EL (cell line): ENCODE results near the gene SPRTN.
"Not testable (repeated sequence)": the region's sequence is repeated elsewhere in the genome, so short reads cannot be mapped to it uniquely, and the experiment has no call there.

Experiments used
- DNase-seq: peaks from one replicate; pipeline ENCODE4 v3.0.0-alpha.2; 2016

The SPRTN gene

GRCh38 chr1:231337043-231337471, 1.0 kb upstream of the SPRTN start:
- DNase-seq: peak; percentile 23

GRCh38 chr1:231337472-231338269, 422 bp upstream of the SPRTN start, which contains the start of gene EXOC8:
Gene EXOC8, minus strand, starts transcription at chr1:231337852. Its CDS starts 107 bp downstream, at chr1:231337745.
- DNase-seq: peak; percentile 97

- DNase-seq: no peak
Measured at GRCh38 chr1:231340328-231341013, 2.4 kb downstream of the SPRTN start.

GRCh38 chr1:231347961-231348360, 9.9 kb downstream of the SPRTN start:
- DNase-seq: no peak

- no peak for DNase-seq
Measured at GRCh38 chr1:231348442-231348841, 10.3 kb downstream of the SPRTN start.

GRCh38 chr1:231348856-231349255, 10.8 kb downstream of the SPRTN start:
- not testable (repeated sequence) for DNase-seq

GRCh38 chr1:231351816-231352215, 13.7 kb downstream of the SPRTN start:
- DNase-seq: no peak

GRCh38 chr1:231353086-231353485, 15.0 kb downstream of the SPRTN start:
- DNase-seq: no peak

GRCh38 chr1:231354330-231355020, 16.4 kb downstream of the SPRTN start:
- no peak for DNase-seq

- DNase-seq: no peak
Measured at GRCh38 chr1:231355171-231355570, 17.1 kb downstream of the SPRTN start.

GRCh38 chr1:231357187-231357772, 19.2 kb downstream of the SPRTN start:
- DNase-seq: no peak

- DNase-seq: peak; percentile 66
Measured at GRCh38 chr1:231357831-231358354, 19.8 kb downstream of the SPRTN start.

GRCh38 chr1:231359113-231359512, 21.0 kb downstream of the SPRTN start:
- peak; percentile 86 for DNase-seq

GRCh38 chr1:231362325-231362724, 24.2 kb downstream of the SPRTN start:
- DNase-seq: no peak

- DNase-seq: no peak
Measured at GRCh38 chr1:231363624-231364023, 25.5 kb downstream of the SPRTN start.

GRCh38 chr1:231364192-231364591, 26.1 kb downstream of the SPRTN start:
- DNase-seq: no peak

GRCh38 chr1:231369282-231369681, 31.2 kb downstream of the SPRTN start:
- DNase-seq: no peak

GRCh38 chr1:231372501-231372900, 34.4 kb downstream of the SPRTN start:
- no peak for DNase-seq

GRCh38 chr1:231374394-231374793, 36.3 kb downstream of the SPRTN start:
- no peak for DNase-seq

- peak; percentile 42 for DNase-seq
Measured at GRCh38 chr1:231376101-231376500, 38.0 kb downstream of the SPRTN start.

- no peak for DNase-seq
Measured at GRCh38 chr1:231376875-231377549, 38.9 kb downstream of the SPRTN start.

- no peak for DNase-seq
Measured at GRCh38 chr1:231381729-231382128, 43.6 kb downstream of the SPRTN start.
